Kidney (tissue), 14 donors: ENCODE data around the gene CCDC97. TPM values are rescaled to one million over a fixed set of nuclear protein-coding genes. Genes with fewer than 3 reads are reported as not detected.

ENCODE experiments used
- DNase-seq, 5 donors: peaks; one replicate each; pipeline ENCODE4 v3.0.0-alpha.2; 2013 to 2020
- FAIRE-seq: peaks from 2 replicates; lab custom pipeline; 2012; peaks lifted over from hg19 to GRCh38; lab: Jason Lieb, UNC
- H3K27ac ChIP-seq, 2 donors: one replicate each; pipeline ENCODE4 v1.7.0; 2013; ENCODE audit warnings: low read depth in 2 of 2, low read length in 2 of 2, inconsistent platforms in 1 of 2
- H3K27me3 ChIP-seq: one replicate; pipeline ENCODE4 v1.7.1; 2013; ENCODE audit warnings: low read length, inconsistent platforms; ENCODE audit not compliant: control insufficient read depth, insufficient read depth
- H3K36me3 ChIP-seq, 3 donors: one replicate each; pipeline versions ENCODE4 v1.7.0 to v1.7.1; 2013; ENCODE audit warnings: low read length in 3 of 3, control low read depth in 1 of 3, inconsistent platforms in 1 of 3; ENCODE audit not compliant: insufficient read depth in 3 of 3, control insufficient read depth in 2 of 3
- H3K4me1 ChIP-seq, 3 donors: one replicate each; pipeline versions ENCODE4 v1.7.0 to v1.7.1; 2013; ENCODE audit warnings: low read length in 3 of 3, inconsistent platforms in 1 of 3, low read depth in 1 of 3; ENCODE audit not compliant: control insufficient read depth in 2 of 3, insufficient read depth in 2 of 3
- H3K4me3 ChIP-seq, 3 donors: one replicate each; pipeline versions ENCODE4 v1.7.0 to v1.8.1; 2013; ENCODE audit warnings: low read length in 3 of 3, control low read depth in 1 of 3, inconsistent platforms in 1 of 3
- H3K9ac ChIP-seq, 3 donors: one replicate each; pipeline versions ENCODE4 v1.7.0 to v1.7.1; 2013; ENCODE audit warnings: low read length in 3 of 3, control low read depth in 1 of 3, inconsistent platforms in 1 of 3
- H3K9me3 ChIP-seq, 3 donors: one replicate each; pipeline versions ENCODE4 v1.7.0 to v1.7.1; 2013; ENCODE audit warnings: low read length in 3 of 3, control low read depth in 1 of 3, inconsistent platforms in 1 of 3; ENCODE audit not compliant: control insufficient read depth in 2 of 3, insufficient read depth in 1 of 3
- intact Hi-C: fragments of 100-400 bp; cut with DNase I; formaldehyde crosslinking; loops from one replicate; pipeline ENCODE4 v1.11.1; 2022
- polyA plus RNA-seq: library from polyadenylated mRNA; stranded (reverse); fragments of 350-450 nt; fragmentation: Illumina TruSeq; extraction: RNeasy Lipid Tissue Mini Kit (QIAGEN cat#74804); gene quantifications from one replicate; pipeline ENCODE4 v1.2.3, GENCODE V29; 2014; ENCODE audit warnings: low read depth, low replicate concordance; ENCODE audit not compliant: insufficient read depth
- total RNA-seq: library from RNA; stranded (reverse); fragmentation: NEBNext Ultra II Directional; extraction: Animal tissue kit (Norgen Biotek cat#: 25700); gene quantifications from one replicate; pipeline ENCODE4 v1.2.1, GENCODE V29; 2021
- TF ChIP-seq, protein P1 (sequence below): IDR thresholded peaks from 3 replicates; pipeline ENCODE4 v1.5.1; 2012; ENCODE audit warnings: mild to moderate bottlenecking, moderate library complexity, borderline replicate concordance; ENCODE audit not compliant: insufficient read depth; ENCODE audit errors: extremely low read depth
- donor health status: control.
- donor health status: control.
- donor health status: control.
- donor health status: control.
- donor health status: control.
- donor health status: DM: yes; HTN: yes; CAD: no.
- donor health status: Normal renal cell carcinoma (clear cell type).

Gene CCDC97
- total and polyA plus RNA-seq, 2 donors from 2014 or later, result 9.8 to 28.1 TPM

DNA sequence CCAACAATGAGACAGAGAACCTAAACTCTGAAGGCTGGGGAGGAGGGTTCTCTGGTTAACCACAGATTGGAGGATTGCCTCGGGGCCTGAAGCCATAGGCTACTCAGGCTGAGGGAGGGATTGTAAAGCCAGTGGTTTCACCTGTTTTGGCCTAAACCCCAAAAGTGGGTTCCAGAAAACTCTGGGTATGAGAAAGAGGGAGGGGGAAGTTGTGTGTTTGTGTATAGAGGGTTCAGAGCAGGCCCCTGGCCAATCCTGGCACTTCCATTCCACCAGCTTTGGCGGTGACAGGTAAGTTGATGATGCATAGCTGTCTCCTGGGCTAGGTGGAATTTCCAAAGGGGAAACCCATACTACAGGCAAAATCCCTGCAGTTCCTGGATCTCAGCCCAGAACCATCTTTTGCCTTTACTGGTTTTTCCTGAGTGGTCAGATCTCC, 13.5 kb upstream of the CCDC97 start:
- Histone ChIP-seq H3K4me3 (no peak overlapping the region), H3K9ac (no peak overlapping the region), H3K9me3 (no peaks in the 10 kb centered on the region), H3K27me3 (no peaks in the 10 kb centered on the region), H3K4me1 (peaks cover 0 to 20% (median 4%) of the 10 kb centered on the region in 3 donors), H3K27ac (no peak overlapping the region), H3K36me3 (peaks cover 22 to 92% (median 81%) of the 10 kb centered on the region in 3 donors)
- TF ChIP-seq, protein P1, sequence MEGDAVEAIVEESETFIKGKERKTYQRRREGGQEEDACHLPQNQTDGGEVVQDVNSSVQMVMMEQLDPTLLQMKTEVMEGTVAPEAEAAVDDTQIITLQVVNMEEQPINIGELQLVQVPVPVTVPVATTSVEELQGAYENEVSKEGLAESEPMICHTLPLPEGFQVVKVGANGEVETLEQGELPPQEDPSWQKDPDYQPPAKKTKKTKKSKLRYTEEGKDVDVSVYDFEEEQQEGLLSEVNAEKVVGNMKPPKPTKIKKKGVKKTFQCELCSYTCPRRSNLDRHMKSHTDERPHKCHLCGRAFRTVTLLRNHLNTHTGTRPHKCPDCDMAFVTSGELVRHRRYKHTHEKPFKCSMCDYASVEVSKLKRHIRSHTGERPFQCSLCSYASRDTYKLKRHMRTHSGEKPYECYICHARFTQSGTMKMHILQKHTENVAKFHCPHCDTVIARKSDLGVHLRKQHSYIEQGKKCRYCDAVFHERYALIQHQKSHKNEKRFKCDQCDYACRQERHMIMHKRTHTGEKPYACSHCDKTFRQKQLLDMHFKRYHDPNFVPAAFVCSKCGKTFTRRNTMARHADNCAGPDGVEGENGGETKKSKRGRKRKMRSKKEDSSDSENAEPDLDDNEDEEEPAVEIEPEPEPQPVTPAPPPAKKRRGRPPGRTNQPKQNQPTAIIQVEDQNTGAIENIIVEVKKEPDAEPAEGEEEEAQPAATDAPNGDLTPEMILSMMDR, result no peak
- intact Hi-C loops, result no loop called here
- FAIRE-seq (no peak), DNase-seq (no peak)

DNA sequence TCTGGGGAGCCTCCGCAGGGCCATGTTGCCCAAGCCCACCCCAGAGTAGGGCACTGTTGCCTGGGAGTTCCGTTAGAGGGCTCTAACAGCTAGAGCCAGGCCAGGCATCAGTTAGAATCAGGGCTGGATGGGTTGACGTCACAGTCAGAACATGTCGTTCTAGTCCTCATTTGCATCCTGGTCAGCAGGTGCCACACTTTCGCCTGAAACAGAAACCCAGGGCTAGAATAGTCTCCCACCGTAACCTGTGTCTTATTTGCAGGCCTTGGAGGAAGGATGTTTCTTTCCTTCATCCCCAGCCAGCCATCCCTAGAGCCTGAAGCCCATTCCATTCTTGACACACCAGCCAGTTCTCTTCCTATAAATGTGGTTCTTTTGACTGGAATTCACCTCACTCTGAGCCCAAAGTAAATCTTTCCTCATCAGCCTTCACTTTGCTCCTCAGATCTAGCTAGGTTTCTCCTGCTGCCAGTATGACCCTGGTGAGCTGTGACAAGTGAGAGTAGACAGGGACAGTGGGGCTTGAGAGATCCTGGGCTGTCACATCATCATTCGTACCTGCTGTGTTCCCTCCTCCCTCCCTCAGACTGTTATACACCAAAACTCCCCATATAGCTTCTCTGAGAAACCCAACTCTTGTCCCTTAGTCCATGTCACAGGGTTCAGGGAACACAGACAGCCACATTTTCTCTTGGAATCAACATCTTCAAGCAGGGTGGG, 12.2 kb upstream of the CCDC97 start:
- H3K36me3 ChIP-seq, result peaks cover 18 to 87% (median 78%) of the 10 kb centered on the region in 3 donors
- H3K4me3 ChIP-seq, result no peak overlapping the region
- DNase-seq (no peak), FAIRE-seq (no peak)
- H3K4me1 ChIP-seq, result peaks cover 0 to 20% (median 4%) of the 10 kb centered on the region in 3 donors
- H3K27me3 ChIP-seq, result no peaks in the 10 kb centered on the region
- H3K27ac ChIP-seq, result peak overlapping the region in 1 of 2 donors; percentile 33
- H3K9ac ChIP-seq, result peak overlapping the region in 1 of 3 donors; percentile 8
- intact Hi-C loops, result no loop called here
- no peaks in the 10 kb centered on the region for H3K9me3 ChIP-seq
- TF ChIP-seq, protein P1, result no peak

DNA sequence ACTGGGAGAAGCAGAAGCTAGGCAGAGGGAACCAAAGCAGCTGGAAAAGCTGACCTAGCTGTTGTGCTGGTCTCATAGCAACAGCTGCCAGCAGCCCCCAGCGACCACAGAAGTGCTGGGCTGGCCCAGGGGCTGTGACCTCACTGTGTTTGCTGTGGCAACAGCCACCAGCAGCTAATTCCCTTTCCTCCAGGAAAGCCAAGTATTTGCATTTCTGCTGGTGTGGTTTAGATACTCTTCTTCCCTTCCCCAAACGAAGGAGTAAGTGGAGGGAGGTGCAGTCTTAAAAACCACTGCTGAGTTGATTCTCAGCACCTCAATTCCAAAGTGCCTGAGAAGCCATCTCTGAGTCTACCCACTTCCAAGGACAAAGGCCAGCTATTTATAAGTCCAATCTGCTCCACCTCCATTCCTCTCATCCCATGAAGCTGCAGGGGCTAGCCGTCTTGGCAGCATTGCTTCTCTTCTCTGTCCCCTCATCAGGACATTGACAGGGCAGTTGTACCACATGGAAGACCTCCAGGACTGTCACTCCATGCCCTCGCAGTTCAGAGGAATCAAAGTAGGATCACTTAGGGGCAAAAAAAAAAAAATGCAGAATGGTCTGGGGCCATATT, 11.5 kb upstream of the CCDC97 start:
- FAIRE-seq (no peak), DNase-seq (peak in 4 of 5 donors; percentile 33 to 88 (median 48))
- Histone ChIP-seq H3K9ac (peak overlapping the region in 1 of 3 donors; percentile 8), H3K27ac (peak overlapping the region in 1 of 2 donors; percentile 27), H3K4me3 (no peak overlapping the region), H3K36me3 (peaks cover 19 to 86% (median 75%) of the 10 kb centered on the region in 3 donors), H3K4me1 (peaks cover 0 to 20% (median 4%) of the 10 kb centered on the region in 3 donors), H3K9me3 (no peaks in the 10 kb centered on the region), H3K27me3 (no peaks in the 10 kb centered on the region)
- TF ChIP-seq, protein P1, result no peak
- intact Hi-C loops, result no loop called here
